Fibroblast of the aortic adventitia (primary cell): ENCODE data around the gene FNIP1. TPM values are rescaled to one million over a fixed set of nuclear protein-coding genes. Genes with fewer than 3 reads are reported as not detected.

Experiments used
- DNase-seq: peaks from one replicate; pipeline ENCODE4 v3.0.0-alpha.2; 2010; ENCODE audit warnings: low read depth
- H3K4me3 ChIP-seq: 2 replicates; pipeline ENCODE4 v1.5.1; 2011; ENCODE audit warnings: low read depth, mild to moderate bottlenecking, control low read depth, low read length, moderate library complexity
- CTCF ChIP-seq: IDR thresholded peaks from 2 replicates; pipeline ENCODE4 v1.5.1; 2011; ENCODE audit warnings: mild to moderate bottlenecking, low read length, control low read depth, inconsistent platforms; ENCODE audit not compliant: insufficient read depth
- total RNA-seq: library from RNA; depleted of rRNA; stranded (reverse); fragments of >200 nt; gene quantifications from 2 replicates; pipeline ENCODE4 v1.2.3, GENCODE V29; 2012; ENCODE audit warnings: low replicate concordance

Gene FNIP1
- total RNA-seq, 1 donor: 99.9 TPM

- H3K4me3 ChIP-seq: no peak overlapping the region
- no peak for TF ChIP-seq CTCF
- no peak for DNase-seq
Measured at GRCh38 chr5:131716650-131717049, 80.2 kb downstream of the FNIP1 start.

- no peak for TF ChIP-seq CTCF
- H3K4me3 ChIP-seq: no peak overlapping the region
- no peak for DNase-seq
Measured at GRCh38 chr5:131710391-131710790, 86.4 kb downstream of the FNIP1 start.

GRCh38 chr5:131709043-131709442 is 87.8 kb downstream of the FNIP1 start:
- no peak for TF ChIP-seq CTCF
- no peak overlapping the region for H3K4me3 ChIP-seq
- no peak for DNase-seq

- H3K4me3 ChIP-seq: no peak overlapping the region
- DNase-seq: no peak
- no peak for TF ChIP-seq CTCF
Measured at GRCh38 chr5:131706281-131706680, 90.5 kb downstream of the FNIP1 start.

GRCh38 chr5:131694926-131695325 is 101.9 kb downstream of the FNIP1 start:
- no peak for DNase-seq
- no peak overlapping the region for H3K4me3 ChIP-seq
- no peak for TF ChIP-seq CTCF

- TF ChIP-seq CTCF: no peak
- no peak for DNase-seq
Measured at GRCh38 chr5:131693894-131694293, 102.9 kb downstream of the FNIP1 start.

GRCh38 chr5:131685516-131686171 is 111.2 kb downstream of the FNIP1 start:
- no peak for TF ChIP-seq CTCF
- H3K4me3 ChIP-seq: no peak overlapping the region
- no peak for DNase-seq

More at GRCh38 chr5:131693894-131694293, 102.9 kb downstream of the FNIP1 start:
- H3K4me3 ChIP-seq: no peak overlapping the region
